CD4-positive, alpha-beta T cell (primary cell): Measurements from ENCODE around the gene PGBD5. TPM values are rescaled to one million over a fixed set of nuclear protein-coding genes. Genes with fewer than 3 reads are reported as not detected.

ENCODE experiments used
- ATAC-seq: fragments of 200-7000 bp; cut with Tn5 transposase; one replicate; pipeline ENCODE4 v1.10.0; 2022; ENCODE audit warnings: mild to moderate bottlenecking; ENCODE audit not compliant: poor library complexity
- CTCF ChIA-PET: fragments of 350-600 bp; sonication (Branson Sonifier 250); formaldehyde crosslinking; loops from one replicate; lab custom pipeline; 2021; ENCODE audit warnings: antibody characterized with exemption, inconsistent platforms; lab: Charles Lee
- POLR2A ChIA-PET: fragments of 350-600 bp; sonication (Branson Sonifier 250); formaldehyde crosslinking; loops from one replicate; lab custom pipeline; 2021; ENCODE audit warnings: antibody characterized with exemption, inconsistent platforms; lab: Charles Lee
- DNase-seq, 14 experiments: peaks; one replicate each; pipeline ENCODE4 v3.0.0-alpha.2; 2013 to 2020; ENCODE audit warnings: mixed read lengths in 2 of 14
- H3K27ac ChIP-seq, 2 donors: one replicate each; pipeline versions ENCODE4 v1.5.1 to v1.7.0; 2013; ENCODE audit warnings: low read length in 2 of 2, low read depth in 1 of 2, mild to moderate bottlenecking in 1 of 2
- H3K27me3 ChIP-seq, 2 experiments: 1 replicate in 1 of 2; 2 replicates in 1 of 2; pipeline versions ENCODE4 v1.6.1 to v1.7.0; 2013; ENCODE audit warnings: low read length in 2 of 2, control low read depth in 1 of 2, mild to moderate bottlenecking in 1 of 2, moderate library complexity in 1 of 2; ENCODE audit not compliant: insufficient read depth in 2 of 2, control insufficient read depth in 1 of 2
- H3K36me3 ChIP-seq: one replicate; pipeline ENCODE4 v1.6.1; 2013; ENCODE audit warnings: low read length, control low read depth; ENCODE audit not compliant: insufficient read depth
- H3K4me1 ChIP-seq: one replicate; pipeline ENCODE4 v1.6.1; 2013; ENCODE audit warnings: low read length, control low read depth; ENCODE audit not compliant: insufficient read depth
- H3K4me3 ChIP-seq: one replicate; pipeline ENCODE4 v1.5.1; 2013; ENCODE audit warnings: mild to moderate bottlenecking, low read length, moderate library complexity
- H3K9me3 ChIP-seq, 2 experiments: 1 replicate in 1 of 2; 2 replicates in 1 of 2; pipeline versions ENCODE4 v1.6.1 to v1.7.0; 2013; ENCODE audit warnings: low read length in 2 of 2, mild to moderate bottlenecking in 2 of 2, control low read depth in 1 of 2, moderate library complexity in 1 of 2; ENCODE audit not compliant: control insufficient read depth in 1 of 2, insufficient read depth in 1 of 2
- H3K27ac Mint-ChIP-seq: one replicate; pipeline ENCODE4 v1.8.0; 2020; ENCODE audit warnings: mixed read lengths
- H3K27me3 Mint-ChIP-seq: one replicate; pipeline ENCODE4 v1.8.0; 2021; ENCODE audit warnings: mixed read lengths
- H3K36me3 Mint-ChIP-seq: one replicate; pipeline ENCODE4 v1.8.0; 2021; ENCODE audit warnings: low read depth, mixed read lengths
- H3K4me1 Mint-ChIP-seq: one replicate; pipeline ENCODE4 v1.8.0; 2021; ENCODE audit warnings: low read depth, mixed read lengths
- H3K4me3 Mint-ChIP-seq: one replicate; pipeline ENCODE4 v1.8.0; 2020; ENCODE audit warnings: mild to moderate bottlenecking, mixed read lengths
- H3K9me3 Mint-ChIP-seq: one replicate; pipeline ENCODE4 v1.8.0; 2020; ENCODE audit warnings: mixed read lengths
- intact Hi-C, 2 experiments: fragments of 100-400 bp; cut with DNase I in 1 of 2; cut with micrococcal nuclease in 1 of 2; formaldehyde crosslinking; loops; one replicate each; pipeline versions ENCODE4 v1.15.1 to v1.9.0; 2023 to 2025; cut with DNase I, micrococcal nuclease
- total RNA-seq, 174 experiments: library from RNA in 2 of 174; stranded (reverse) in 2 of 174; gene quantifications; one replicate each; pipeline ENCODE4 v1.2.3 and lab custom pipeline; 2021 to 2026
- TF ChIP-seq, protein P1 (sequence below): fragments of 200-600 bp; IDR thresholded peaks from one replicate; pipeline ENCODE4 v1.8.0; 2022; ENCODE audit warnings: antibody characterized with exemption, mild to moderate bottlenecking

The PGBD5 gene
- total RNA-seq, 2 experiments from 2014 or later, result not detected

DNA sequence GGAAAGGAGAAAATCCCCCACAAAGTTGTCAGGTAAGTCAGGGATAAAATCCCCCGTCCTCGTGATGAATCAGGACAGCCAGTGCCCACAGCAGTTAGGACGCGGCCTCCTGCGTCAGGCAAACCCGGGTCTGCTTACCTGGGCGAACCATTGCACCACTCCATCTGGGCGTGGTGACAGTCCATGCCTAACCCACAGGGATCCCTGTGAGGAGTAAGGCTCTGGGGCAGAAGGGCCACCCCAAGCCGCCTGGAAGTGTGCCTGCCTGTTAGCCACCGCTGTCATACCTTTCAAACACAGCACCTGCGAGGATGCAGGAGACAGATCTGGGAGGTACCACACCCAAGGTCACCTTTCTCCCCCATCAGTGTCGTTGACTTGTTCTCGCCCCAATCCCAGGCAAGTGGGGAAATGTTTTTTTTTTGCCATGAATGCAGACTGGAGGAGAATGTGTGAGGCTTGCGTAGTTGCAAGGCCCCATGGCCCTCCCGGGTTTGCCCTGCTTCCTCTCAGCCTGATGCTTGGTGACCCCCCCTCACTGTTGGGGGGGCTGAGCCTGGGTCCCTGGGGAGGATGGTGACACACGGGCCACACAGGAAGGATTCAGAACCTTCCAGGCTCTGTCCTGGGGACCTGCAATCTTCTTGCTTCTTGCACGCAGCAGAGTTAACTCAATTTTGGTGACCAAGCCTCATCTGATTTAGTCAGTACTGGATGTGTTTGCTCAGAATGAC lies 107.0 kb downstream of the PGBD5 start:
- Histone ChIP-seq H3K27me3 (peaks cover 0 to 2% of the 10 kb centered on the region in 2 experiments), H3K27ac (no peak overlapping the region), H3K4me1 (no peaks in the 10 kb centered on the region), H3K36me3 (no peaks in the 10 kb centered on the region), H3K9me3 (no peaks in the 10 kb centered on the region), H3K4me3 (no peak overlapping the region)
- Mint-ChIP-seq H3K4me1 (no peaks in the 10 kb centered on the region), H3K27ac (no peak overlapping the region), H3K9me3 (no peaks in the 10 kb centered on the region), H3K27me3 (no peaks in the 10 kb centered on the region), H3K4me3 (no peak overlapping the region), H3K36me3 (no peaks in the 10 kb centered on the region)
- intact Hi-C loops, result loop anchor here in 1 of 2 experiments (10.0 kb wide), 1 partner anchor 1654 kb away; no protein-coding TSS in a partner anchor
- DNase-seq (no peak), ATAC-seq (no peak)
- TF ChIP-seq, protein P1, sequence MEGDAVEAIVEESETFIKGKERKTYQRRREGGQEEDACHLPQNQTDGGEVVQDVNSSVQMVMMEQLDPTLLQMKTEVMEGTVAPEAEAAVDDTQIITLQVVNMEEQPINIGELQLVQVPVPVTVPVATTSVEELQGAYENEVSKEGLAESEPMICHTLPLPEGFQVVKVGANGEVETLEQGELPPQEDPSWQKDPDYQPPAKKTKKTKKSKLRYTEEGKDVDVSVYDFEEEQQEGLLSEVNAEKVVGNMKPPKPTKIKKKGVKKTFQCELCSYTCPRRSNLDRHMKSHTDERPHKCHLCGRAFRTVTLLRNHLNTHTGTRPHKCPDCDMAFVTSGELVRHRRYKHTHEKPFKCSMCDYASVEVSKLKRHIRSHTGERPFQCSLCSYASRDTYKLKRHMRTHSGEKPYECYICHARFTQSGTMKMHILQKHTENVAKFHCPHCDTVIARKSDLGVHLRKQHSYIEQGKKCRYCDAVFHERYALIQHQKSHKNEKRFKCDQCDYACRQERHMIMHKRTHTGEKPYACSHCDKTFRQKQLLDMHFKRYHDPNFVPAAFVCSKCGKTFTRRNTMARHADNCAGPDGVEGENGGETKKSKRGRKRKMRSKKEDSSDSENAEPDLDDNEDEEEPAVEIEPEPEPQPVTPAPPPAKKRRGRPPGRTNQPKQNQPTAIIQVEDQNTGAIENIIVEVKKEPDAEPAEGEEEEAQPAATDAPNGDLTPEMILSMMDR, result no peak
- POLR2A ChIA-PET, result no interaction called here
- CTCF ChIA-PET, result no interaction called here

DNA sequence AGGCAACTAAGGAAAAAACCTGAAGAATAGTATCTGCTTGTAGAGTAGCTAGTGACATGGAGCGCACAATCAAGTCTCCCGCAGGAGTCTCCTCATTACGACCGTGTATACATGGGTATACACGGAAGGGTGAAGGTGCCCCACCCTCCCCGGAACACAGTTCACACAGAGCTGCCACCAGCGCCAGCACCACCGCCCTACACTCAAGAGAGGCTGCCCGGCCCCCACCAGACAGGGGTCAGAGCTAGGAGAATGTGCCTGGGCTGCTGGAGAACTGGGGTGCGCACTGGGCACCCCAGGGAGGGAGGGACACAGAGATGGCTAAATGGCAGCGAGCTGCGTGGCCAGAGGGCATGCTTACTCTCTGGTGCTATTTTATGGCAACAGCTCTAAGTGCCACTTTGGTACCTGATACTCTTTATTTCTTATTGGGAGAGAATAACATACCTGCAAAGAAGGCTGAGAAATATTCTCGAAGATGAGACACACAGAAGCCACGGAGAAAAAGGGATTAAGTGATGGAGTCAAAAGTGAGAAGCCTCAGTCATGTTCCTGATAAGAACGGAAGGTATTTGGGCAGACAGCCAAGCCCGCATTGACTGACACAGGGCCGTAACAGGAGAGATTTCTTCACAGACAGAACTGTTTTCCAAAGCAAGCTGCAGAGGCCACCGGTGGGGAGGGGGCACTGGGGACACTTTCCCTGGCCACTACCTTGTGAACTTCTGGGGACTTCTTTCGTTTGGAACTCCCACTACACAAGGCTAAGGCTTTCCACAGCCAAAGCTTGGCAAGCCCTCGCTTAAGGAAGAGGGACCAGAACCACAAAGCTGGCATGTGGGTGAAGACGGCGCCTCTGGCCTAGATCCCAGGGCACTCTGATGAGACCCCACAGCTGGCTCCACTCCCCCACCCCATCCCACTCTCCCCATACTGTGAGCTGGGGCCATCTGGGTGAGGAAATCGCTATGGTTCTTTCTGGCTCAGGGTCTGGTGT lies 108.0 kb downstream of the PGBD5 start:
- intact Hi-C loops, result loop anchor here in 1 of 2 experiments (10.0 kb wide), 1 partner anchor 1653 kb away; no protein-coding TSS in a partner anchor

More for the DNA sequence above, 108.0 kb downstream of the PGBD5 start:
- Mint-ChIP-seq H3K9me3 (no peaks in the 10 kb centered on the region), H3K36me3 (no peaks in the 10 kb centered on the region), H3K4me1 (no peaks in the 10 kb centered on the region), H3K27me3 (no peaks in the 10 kb centered on the region), H3K4me3 (no peak overlapping the region), H3K27ac (no peak overlapping the region)
- Histone ChIP-seq H3K27me3 (peaks cover 0 to 2% of the 10 kb centered on the region in 2 experiments), H3K9me3 (no peaks in the 10 kb centered on the region), H3K27ac (no peak overlapping the region), H3K4me3 (no peak overlapping the region), H3K36me3 (no peaks in the 10 kb centered on the region), H3K4me1 (no peaks in the 10 kb centered on the region)
- ChIA-PET CTCF (no interaction called here), POLR2A (no interaction called here)
- TF ChIP-seq, protein P1, result no peak
- ATAC-seq, result no peak
- DNase-seq, result no peak
